SKM-1 treated with dmso at 0.1 percent for 144 hours (cell line): ENCODE data around the gene PARD3.

ENCODE experiments used
- DNase-seq: peaks from one replicate; lab custom pipeline; 2025; ENCODE audit not compliant: unreplicated experiment; lab: John Stamatoyannopoulos, UW

Gene PARD3

DNA sequence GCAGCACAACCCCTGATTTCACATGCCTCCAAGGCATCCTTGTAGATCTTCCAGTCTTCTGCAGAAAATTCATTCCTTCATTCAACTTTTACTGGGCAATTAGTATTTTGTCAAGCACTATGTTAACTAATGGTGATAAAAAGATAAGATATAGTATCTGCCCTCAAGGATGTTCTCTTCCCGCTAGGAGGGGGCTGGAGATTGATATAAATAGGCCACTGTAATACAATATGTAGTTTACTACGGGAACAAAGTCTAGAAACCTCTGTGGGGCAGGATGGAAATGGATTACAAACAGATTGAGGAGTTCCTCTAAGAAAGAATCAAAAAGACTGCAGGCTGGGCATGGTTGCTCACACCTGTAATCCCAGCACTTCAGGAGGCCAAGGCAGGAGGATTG, 10.3 kb upstream of the PARD3 start:
- no peak for DNase-seq

DNA sequence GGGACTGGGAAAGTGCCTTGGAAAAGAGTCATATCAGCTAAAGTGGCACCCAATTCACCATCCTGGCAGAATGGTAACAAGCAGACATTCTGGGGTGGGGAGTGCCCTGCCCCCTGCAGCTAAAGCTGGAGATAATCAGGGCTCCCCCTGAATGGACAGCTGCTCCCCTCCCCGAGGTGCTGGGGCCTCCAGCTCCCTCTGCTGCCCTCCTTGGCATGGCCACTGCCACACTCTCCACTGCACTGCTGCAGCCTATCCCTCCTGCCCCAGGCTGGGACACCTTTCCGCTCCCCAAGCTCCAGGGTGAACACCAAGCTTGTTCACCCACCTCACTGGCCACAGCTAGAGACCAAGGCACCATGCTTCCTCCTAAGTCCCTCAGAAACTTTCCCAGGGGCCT, 9.8 kb upstream of the PARD3 start:
- DNase-seq, result no peak

DNA sequence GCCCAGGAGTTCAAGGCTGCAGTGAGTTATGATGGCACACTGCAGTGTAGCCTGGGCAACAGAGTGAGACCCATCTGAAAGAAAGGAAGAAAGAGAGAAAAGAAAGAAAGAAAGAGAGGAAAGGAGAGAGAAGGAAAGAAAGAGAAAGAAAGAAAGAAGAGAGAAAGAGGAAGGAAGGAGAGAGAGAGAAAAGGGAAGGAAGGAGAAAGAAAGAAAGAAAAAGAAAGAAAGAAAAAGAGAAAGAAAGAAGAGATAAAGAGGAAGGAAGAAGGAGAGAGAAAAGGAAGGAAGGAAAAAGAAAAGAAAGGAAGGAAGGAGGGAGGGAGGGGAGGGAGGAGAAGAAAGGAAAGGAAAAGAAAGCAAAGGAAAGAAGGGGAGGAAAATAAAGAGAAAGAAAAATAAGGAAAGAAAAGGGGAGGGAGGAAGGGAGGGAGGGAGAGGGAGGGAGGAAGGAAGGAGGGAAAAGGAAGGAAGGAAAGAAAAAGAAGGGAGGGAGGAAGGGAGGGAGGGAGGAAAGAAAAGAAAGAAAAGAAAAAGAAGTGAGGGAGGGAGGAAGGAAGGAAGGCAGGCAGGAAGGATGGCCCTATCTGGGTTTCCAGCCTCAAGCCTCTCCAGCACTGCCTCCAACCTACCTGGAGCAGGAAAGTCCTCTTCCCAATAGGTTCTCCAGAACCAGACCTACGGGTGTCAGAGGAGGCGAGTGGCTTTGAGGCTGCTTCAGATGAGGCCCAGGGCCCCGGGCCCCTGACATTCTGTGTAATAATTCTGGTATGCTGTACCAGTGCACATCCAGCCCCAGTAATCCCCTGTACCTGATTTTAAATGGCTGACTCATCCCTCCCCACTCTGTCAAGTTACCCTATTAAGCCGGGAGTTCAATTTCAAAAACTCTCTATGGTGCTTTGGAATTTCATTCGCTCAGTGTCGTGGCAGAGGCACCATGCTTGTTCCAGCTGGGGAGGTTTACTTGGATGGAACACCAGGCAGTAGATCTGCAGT, 6.8 kb upstream of the PARD3 start:
- DNase-seq, result no peak

DNA sequence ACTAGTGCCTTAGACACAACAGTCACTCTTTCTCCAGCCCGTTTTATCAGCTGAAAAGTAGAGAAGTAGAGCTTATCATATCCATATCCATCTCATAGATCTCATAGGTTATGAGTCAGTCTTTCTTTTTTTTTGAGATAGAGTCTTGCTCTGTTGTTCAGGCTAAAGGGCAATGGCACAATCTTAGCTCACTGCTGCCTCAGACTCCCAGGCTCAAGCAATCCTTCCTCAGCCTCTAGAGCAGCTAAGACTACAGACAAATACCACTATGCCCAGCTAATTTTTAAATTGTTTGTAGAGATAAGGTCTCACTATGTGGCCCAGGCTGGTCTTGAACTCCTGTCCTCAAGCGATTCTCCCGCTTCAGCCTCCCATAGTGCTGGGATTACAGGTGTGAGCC, 2.5 kb upstream of the PARD3 start:
- DNase-seq, result no peak

DNA sequence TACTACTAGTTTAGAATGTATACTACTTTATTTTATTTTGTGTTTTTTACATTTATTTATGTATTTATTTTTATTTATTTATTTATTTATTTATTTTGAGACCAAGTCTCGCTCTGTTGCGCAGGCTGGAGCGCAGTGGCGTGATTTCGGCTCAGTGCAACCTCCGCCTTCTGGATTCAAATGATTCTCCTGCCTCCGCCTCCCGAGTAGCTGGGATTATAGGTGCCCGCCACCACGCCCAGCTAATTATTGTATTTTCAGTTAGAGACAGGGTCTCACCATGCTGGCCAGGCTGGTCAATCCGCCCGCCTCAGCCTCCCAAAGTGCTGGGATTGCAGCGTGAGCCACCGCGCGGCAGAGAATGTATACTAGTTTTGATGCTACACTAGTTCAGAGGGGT, 2.0 kb upstream of the PARD3 start:
- no peak for DNase-seq

- no peak for DNase-seq
Measured at GRCh38 chr10:34816501-34817002, 1.5 kb upstream of the PARD3 start.

DNA sequence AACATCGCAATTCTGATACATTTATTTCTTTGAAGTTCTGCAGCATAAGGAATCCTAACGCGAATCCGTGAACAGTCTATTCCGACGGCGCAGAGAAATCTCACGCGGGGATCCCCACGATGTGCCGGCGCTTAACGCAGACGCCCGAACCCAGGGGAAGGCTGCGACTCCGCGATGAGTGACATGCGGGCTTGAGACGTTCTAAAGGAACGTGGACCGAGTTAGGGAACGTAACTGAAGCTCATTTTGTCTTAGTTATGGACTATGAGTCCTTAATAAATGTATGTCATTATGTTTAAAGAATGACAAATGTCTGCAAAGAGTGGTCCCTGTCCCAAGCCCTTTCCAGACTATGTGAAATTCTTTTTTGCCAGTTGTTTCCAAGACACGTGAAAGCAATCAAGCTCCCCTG, 995 bp upstream of the PARD3 start:
- no peak for DNase-seq

GRCh38 chr10:34814913-34815184, 247 bp downstream of the PARD3 start:
- no peak for DNase-seq

DNA sequence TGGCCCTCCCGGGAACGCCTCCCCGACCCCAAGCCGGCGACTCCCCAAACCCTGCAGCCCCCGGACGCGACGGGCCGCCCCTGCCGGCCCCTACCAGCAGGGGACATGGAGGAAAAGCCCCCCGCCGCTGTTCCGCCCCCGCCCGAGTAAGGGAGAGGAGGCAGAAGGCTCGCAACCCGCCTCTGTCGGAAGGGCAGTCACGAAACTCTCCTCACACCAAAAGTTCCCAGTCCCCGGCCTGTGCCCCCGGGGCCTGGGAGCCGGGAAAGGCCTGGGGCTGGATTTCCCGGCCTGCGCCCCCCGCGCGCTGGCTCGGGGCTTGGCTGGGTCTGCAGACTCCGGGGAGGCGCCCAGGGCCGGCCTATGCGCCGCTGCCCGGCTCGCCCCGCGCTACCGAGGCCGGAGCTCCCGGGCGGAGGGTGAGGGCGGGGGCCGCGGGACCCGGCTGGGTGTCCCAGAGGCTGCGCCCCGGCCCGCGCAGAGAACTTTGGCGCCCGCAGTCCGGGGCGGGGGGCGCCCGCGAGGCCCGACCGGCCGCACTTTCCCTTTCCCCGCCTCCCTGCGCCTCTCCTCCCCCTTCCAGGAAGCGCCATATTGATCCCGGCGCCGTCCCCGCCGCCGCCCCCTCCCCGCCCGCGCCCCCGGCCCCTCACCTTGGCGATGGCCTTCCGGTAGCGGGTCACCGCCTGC, 728 bp downstream of the PARD3 start:
- DNase-seq, result no peak

DNA sequence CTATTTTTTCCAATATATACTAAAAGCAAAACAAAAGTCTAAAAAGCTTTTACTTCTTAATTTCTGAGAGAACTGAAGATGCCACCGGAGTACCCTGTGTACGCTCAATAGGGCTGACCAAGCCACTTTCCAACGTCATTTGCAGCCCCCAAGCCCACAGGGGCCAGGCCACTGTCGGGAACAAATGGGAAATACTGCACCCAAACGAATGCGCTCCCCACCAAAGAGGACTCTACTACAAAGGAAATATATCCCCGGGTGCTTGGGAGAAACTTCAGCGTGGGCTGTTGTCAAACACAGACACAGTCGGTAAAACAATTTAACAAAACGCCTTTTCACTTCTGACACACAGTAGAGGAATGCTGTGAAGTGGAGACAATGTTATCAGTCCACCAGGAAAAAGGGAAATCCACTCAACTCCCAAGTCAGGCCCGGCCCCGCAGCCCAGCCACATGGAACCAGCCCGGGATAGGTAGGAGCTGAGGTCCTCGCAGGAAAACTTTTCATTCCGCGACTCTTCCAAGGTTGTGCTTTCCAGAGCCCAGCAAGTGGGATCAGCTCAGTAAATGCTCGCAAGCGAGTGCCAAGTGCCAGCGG, 1.4 kb downstream of the PARD3 start:
- no peak for DNase-seq

DNA sequence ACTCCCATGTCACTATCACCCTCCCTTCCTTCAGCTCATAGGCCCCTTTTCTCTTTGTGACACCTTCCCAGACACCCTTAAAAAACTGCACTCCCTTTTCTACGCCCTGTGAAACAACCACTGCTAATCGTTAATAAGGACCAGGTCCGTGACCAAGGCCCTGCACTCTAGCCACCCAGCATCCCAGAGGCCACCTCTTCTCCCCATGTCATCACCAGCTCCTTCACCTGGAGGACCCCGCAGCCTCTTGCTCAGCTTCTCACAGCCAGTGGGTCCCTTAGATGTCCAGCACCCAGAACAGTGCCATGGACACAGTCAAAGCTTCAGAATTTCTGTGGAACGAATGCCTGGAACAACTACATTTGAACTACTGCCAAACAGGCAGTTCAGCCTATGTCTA, 2.3 kb downstream of the PARD3 start:
- DNase-seq, result no peak

- no peak for DNase-seq
Measured at GRCh38 chr10:34811968-34812514, 3.1 kb downstream of the PARD3 start.

GRCh38 chr10:34811126-34811967, 3.7 kb downstream of the PARD3 start:
- DNase-seq, result no peak

DNA sequence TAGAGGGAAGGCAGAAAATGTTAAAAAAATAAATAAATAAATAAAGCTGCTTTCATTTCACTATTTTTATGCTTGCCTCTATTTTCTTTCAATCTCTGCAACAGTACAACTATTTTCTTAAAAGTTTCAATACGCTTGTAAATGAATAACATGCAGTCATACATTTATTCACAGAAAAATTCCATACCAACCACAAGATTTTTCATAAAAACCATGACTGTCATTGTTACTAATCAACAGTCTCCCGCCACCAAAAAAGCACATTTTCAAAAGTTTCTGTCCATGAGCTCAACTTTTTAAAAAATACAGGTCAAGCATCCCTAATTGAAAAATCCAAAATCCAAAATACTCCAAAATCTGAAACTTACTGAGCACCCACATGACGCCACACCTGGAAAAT, 5.3 kb downstream of the PARD3 start:
- DNase-seq, result no peak

GRCh38 chr10:34808801-34809745, 6.0 kb downstream of the PARD3 start:
- no peak for DNase-seq

- no peak for DNase-seq
Measured at GRCh38 chr10:34808336-34808735, 6.8 kb downstream of the PARD3 start.

- no peak for DNase-seq
Measured at GRCh38 chr10:34804306-34804705, 10.8 kb downstream of the PARD3 start.

DNA sequence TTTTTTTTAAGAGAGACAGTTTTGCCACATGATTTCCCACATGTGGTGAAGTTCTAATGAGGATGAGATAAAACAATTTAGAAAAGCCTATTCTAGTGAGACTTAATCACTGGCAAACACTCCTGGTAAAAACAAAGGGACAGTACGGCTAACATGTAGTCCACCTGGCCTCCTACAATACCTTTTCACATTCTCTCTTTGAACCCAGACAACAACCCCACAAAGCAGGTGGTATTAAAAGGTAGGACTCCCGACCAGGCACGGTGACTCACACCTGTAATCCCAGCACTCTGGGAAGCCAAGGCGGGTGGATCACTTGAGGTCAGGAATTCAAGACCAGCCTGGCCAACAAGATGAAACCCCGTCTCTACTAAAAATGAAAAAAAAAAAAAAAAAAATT, 12.4 kb downstream of the PARD3 start:
- DNase-seq, result no peak

DNA sequence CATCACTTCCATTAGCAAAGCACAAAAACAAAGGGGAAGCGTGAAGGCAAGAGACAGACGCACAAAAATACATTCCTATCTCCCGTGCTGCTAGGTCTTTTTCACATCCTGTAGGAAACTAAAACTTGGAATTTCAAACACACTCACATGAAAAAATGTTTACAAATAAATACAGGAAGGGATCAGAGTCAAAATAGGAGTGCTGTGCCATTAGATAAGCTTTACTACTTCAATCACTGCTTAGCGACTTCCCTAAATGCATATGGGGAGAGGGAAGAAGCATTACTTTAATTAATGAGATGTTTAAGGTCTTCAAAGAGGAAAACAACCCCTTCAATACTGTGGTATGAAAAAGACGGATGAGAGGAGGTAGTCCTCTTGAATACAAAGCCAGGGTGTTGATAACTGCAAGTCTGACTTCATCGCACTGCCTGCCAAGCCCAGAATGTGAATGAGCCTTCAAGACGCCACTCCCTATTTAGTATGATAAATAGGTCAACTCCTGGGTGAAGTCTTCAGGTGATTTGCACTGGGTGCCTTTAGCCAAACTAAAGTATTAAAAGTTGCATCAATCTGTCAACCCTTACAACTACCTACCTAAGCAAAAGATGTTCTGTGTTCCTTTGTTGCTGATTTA, 13.9 kb downstream of the PARD3 start:
- no peak for DNase-seq
